HL-60/S4 treated with retinoic acid at 250 ng/mL for 4 days and 3 days (cell line): ENCODE measurements around the gene DNAJC6.

ENCODE experiments used
- in situ Hi-C: fragments of 300-500 bp; cut with MboI; formaldehyde crosslinking; loops from 2 replicates; pipeline ENCODE4 v1.7.0; 2022; ENCODE audit warnings: low sequenced_read_pairs

DNAJC6 gene

GRCh38 chr1:65292861-65293593 is 16.3 kb upstream of the DNAJC6 start:
- in situ Hi-C loops: no loop called here

GRCh38 chr1:65297706-65298105 is 11.6 kb upstream of the DNAJC6 start:
- in situ Hi-C loops: no loop called here

GRCh38 chr1:65299328-65299727 is 10.0 kb upstream of the DNAJC6 start:
- in situ Hi-C loops: no loop called here

- in situ Hi-C loops: no loop called here
Measured at GRCh38 chr1:65308781-65309303, 501 bp upstream of the DNAJC6 start.

GRCh38 chr1:65310078-65310587 is 790 bp downstream of the DNAJC6 start:
- in situ Hi-C loops: no loop called here

GRCh38 chr1:65311760-65312159 is 2.4 kb downstream of the DNAJC6 start:
- in situ Hi-C loops: no loop called here

GRCh38 chr1:65316233-65316632 is 6.9 kb downstream of the DNAJC6 start:
- in situ Hi-C loops: no loop called here

- in situ Hi-C loops: no loop called here
Measured at GRCh38 chr1:65317866-65318653, 8.7 kb downstream of the DNAJC6 start.

GRCh38 chr1:65319141-65319540 is 9.8 kb downstream of the DNAJC6 start:
- in situ Hi-C loops: no loop called here

GRCh38 chr1:65319754-65320153 is 10.4 kb downstream of the DNAJC6 start:
- in situ Hi-C loops: no loop called here

GRCh38 chr1:65321879-65322278 is 12.5 kb downstream of the DNAJC6 start:
- in situ Hi-C loops: no loop called here

- in situ Hi-C loops: no loop called here
Measured at GRCh38 chr1:65323246-65323645, 13.9 kb downstream of the DNAJC6 start.

- in situ Hi-C loops: no loop called here
Measured at GRCh38 chr1:65330021-65330420, 20.7 kb downstream of the DNAJC6 start.

- in situ Hi-C loops: no loop called here
Measured at GRCh38 chr1:65330822-65331221, 21.5 kb downstream of the DNAJC6 start.

- in situ Hi-C loops: no loop called here
Measured at GRCh38 chr1:65332821-65333220, 23.5 kb downstream of the DNAJC6 start.

GRCh38 chr1:65334081-65334480 is 24.7 kb downstream of the DNAJC6 start:
- in situ Hi-C loops: no loop called here

GRCh38 chr1:65339866-65340468 is 30.6 kb downstream of the DNAJC6 start:
- in situ Hi-C loops: no loop called here

- in situ Hi-C loops: no loop called here
Measured at GRCh38 chr1:65341381-65341780, 32.0 kb downstream of the DNAJC6 start.

- in situ Hi-C loops: no loop called here
Measured at GRCh38 chr1:65343286-65343685, 33.9 kb downstream of the DNAJC6 start.

- in situ Hi-C loops: no loop called here
Measured at GRCh38 chr1:65344171-65344814, 35.0 kb downstream of the DNAJC6 start.

- in situ Hi-C loops: no loop called here
Measured at GRCh38 chr1:65346190-65346589, 36.8 kb downstream of the DNAJC6 start.
